Hepatocyte (in vitro differentiated cells): Measurements from ENCODE around the gene NBAS. TPM values are rescaled to one million over a fixed set of nuclear protein-coding genes. Genes with fewer than 3 reads are reported as not detected.

Experiments
- DNase-seq: peaks from one replicate; pipeline ENCODE4 v3.0.0-alpha.2; 2016; ENCODE audit warnings: low spot score
- H2AFZ ChIP-seq: fragments of 200-600 bp; sonication (generic); 2 replicates; pipeline ENCODE4 v1.6.0; 2016; ENCODE audit warnings: antibody characterized with exemption, mild to moderate bottlenecking
- H3K27ac ChIP-seq: fragments of 200-600 bp; sonication (generic); 2 replicates; pipeline ENCODE4 v1.5.1; 2016; ENCODE audit warnings: mild to moderate bottlenecking
- H3K27me3 ChIP-seq: fragments of 200-600 bp; sonication (generic); 2 replicates; pipeline ENCODE4 v1.6.1; 2016
- H3K36me3 ChIP-seq: fragments of 200-600 bp; sonication (generic); replicated peaks from 2 replicates; pipeline ENCODE4 v1.5.1; 2016; ENCODE audit warnings: low read depth; ENCODE audit not compliant: insufficient read depth
- H3K4me1 ChIP-seq: fragments of 200-600 bp; sonication (generic); 2 replicates; pipeline ENCODE4 v1.5.1; 2016; ENCODE audit warnings: mild to moderate bottlenecking, moderate library complexity; ENCODE audit not compliant: insufficient read depth
- H3K4me2 ChIP-seq: fragments of 200-600 bp; sonication (generic); 2 replicates; pipeline ENCODE4 v1.6.0; 2016
- H3K4me3 ChIP-seq: fragments of 200-600 bp; sonication (generic); 2 replicates; pipeline ENCODE4 v1.5.1; 2016; ENCODE audit warnings: mild to moderate bottlenecking
- H3K79me2 ChIP-seq: fragments of 200-600 bp; sonication (generic); 2 replicates; pipeline ENCODE4 v1.6.0; 2017; ENCODE audit warnings: mild to moderate bottlenecking
- H3K9me2 ChIP-seq: fragments of 200-600 bp; sonication (generic); replicated peaks from 2 replicates; pipeline ENCODE4 v1.6.0; 2017; ENCODE audit warnings: mild to moderate bottlenecking; ENCODE audit not compliant: insufficient read depth
- H3K9me3 ChIP-seq: fragments of 200-600 bp; sonication (generic); 2 replicates; pipeline ENCODE4 v1.5.1; 2016; ENCODE audit warnings: low read depth, mild to moderate bottlenecking
- H4K20me1 ChIP-seq: fragments of 200-600 bp; sonication (generic); 2 replicates; pipeline ENCODE4 v1.6.0; 2016; ENCODE audit warnings: mild to moderate bottlenecking; ENCODE audit not compliant: insufficient read depth, poor library complexity, severe bottlenecking
- EZH2 ChIP-seq: fragments of 200-600 bp; sonication (generic); IDR thresholded peaks from 2 replicates; pipeline ENCODE4 v1.6.1; 2016; ENCODE audit warnings: antibody characterized with exemption, mild to moderate bottlenecking, borderline replicate concordance
- EZH2phosphoT487 ChIP-seq: fragments of 200-600 bp; sonication (generic); IDR thresholded peaks from one replicate; pipeline ENCODE4 v1.6.1; 2018; ENCODE audit warnings: antibody characterized with exemption, mild to moderate bottlenecking, low read depth, moderate library complexity; ENCODE audit not compliant: unreplicated experiment, severe bottlenecking
- WGBS: methylation state at CpG from one replicate; pipeline ENCODE4 v1.1.6; 2016; ENCODE audit warnings: low lambda C conversion rate; ENCODE audit errors: missing lambda C conversion rate; 5-methylcytosine and 5-hydroxymethylcytosine counted together
- polyA plus RNA-seq: library from polyadenylated mRNA; unstranded; fragments of >200 nt; fragmentation: Nextera tagmentation; extraction: Ambion mirVana; gene quantifications from 2 replicates; pipeline ENCODE4 v1.2.1, GENCODE V29; 2016
- total RNA-seq: library from RNA; depleted of rRNA; stranded (reverse); fragments of >200 nt; gene quantifications from 2 replicates; pipeline ENCODE4 v1.2.3, GENCODE V29; 2014
- TF ChIP-seq, protein P1 (sequence below): fragments of 200-600 bp; sonication (generic); IDR thresholded peaks from 2 replicates; pipeline ENCODE4 v1.5.1; 2016; ENCODE audit warnings: antibody characterized with exemption, mild to moderate bottlenecking; ENCODE audit not compliant: poor library complexity

The NBAS gene
- total and polyA plus RNA-seq, 2 experiments from 2014 or later = 20.8 to 47.2 TPM

DNA sequence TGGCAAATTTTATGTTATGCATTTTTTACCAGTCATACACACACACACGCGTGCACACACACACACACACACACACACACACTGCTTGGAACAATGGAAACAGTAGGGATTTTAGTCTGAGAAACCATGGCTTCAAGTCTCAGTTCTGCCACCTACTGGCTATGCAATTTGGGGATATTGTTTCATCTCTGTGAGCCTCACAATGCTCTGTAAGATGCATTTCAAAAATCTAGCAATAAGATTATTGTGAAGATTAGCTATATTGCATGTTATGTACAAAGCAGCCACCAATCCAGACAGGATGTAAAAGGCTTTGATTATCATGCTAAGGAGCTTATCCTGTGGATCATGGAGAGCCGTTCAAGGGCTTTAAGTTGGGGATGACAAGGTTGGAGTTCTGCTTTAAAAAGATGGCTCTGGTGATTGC is 401.4 kb downstream of the NBAS start:
- Histone ChIP-seq H3K27me3 (no peaks in the 10 kb centered on the region), H3K9me2 (no peaks in the 10 kb centered on the region), H4K20me1 (no peaks in the 10 kb centered on the region), H3K4me2 (no peak overlapping the region), H2AFZ (no peak overlapping the region), H3K4me3 (no peak overlapping the region), H3K4me1 (no peaks in the 10 kb centered on the region), H3K27ac (no peak overlapping the region), H3K36me3 (no peaks in the 10 kb centered on the region), H3K79me2 (no peaks in the 10 kb centered on the region), H3K9me3 (no peaks in the 10 kb centered on the region)
- no peak for TF ChIP-seq EZH2phosphoT487
- TF ChIP-seq, protein P1, sequence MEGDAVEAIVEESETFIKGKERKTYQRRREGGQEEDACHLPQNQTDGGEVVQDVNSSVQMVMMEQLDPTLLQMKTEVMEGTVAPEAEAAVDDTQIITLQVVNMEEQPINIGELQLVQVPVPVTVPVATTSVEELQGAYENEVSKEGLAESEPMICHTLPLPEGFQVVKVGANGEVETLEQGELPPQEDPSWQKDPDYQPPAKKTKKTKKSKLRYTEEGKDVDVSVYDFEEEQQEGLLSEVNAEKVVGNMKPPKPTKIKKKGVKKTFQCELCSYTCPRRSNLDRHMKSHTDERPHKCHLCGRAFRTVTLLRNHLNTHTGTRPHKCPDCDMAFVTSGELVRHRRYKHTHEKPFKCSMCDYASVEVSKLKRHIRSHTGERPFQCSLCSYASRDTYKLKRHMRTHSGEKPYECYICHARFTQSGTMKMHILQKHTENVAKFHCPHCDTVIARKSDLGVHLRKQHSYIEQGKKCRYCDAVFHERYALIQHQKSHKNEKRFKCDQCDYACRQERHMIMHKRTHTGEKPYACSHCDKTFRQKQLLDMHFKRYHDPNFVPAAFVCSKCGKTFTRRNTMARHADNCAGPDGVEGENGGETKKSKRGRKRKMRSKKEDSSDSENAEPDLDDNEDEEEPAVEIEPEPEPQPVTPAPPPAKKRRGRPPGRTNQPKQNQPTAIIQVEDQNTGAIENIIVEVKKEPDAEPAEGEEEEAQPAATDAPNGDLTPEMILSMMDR = peak; percentile 55
- DNase-seq = peak; percentile 44
- 34% methylated on average over 3 of the region's 3 CpGs for WGBS

- H3K4me3 ChIP-seq = no peak overlapping the region
- no peak overlapping the region for H2AFZ ChIP-seq
- no peaks in the 10 kb centered on the region for H3K4me1 ChIP-seq
- WGBS = 85% methylated on average over 5 of the region's 5 CpGs
- H3K79me2 ChIP-seq = no peaks in the 10 kb centered on the region
- no peaks in the 10 kb centered on the region for H4K20me1 ChIP-seq
- H3K27ac ChIP-seq = no peak overlapping the region
- H3K27me3 ChIP-seq = no peaks in the 10 kb centered on the region
- H3K9me3 ChIP-seq = no peaks in the 10 kb centered on the region
- no peaks in the 10 kb centered on the region for H3K9me2 ChIP-seq
- H3K4me2 ChIP-seq = no peak overlapping the region
- TF ChIP-seq, protein P1 = no peak
- TF ChIP-seq EZH2 = no peak
- TF ChIP-seq EZH2phosphoT487 = no peak
- DNase-seq = no peak
- no peaks in the 10 kb centered on the region for H3K36me3 ChIP-seq
Observed at GRCh38 chr2:15159206-15159605, 401.9 kb downstream of the NBAS start.

DNA sequence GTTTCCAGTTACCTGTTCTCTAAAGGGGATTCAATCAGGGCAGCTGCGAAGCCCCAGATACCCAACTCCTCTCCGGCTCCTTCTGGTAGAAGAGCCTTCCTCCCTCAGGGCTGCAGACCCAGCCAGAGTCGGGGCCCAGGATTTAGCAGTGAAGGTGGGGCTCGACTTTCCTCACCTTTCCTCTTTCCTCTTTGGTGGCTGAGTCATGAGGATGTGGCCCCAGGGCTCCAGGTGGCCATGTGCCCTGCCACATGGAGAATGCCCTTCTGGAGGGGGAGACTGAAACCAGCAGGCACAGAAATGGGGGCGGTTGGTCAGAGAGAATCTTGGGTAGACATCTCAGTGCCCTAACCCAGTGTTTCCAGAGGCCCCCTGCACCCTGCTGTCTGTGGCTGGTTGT is 402.6 kb downstream of the NBAS start:
- Histone ChIP-seq H3K9me3 (no peaks in the 10 kb centered on the region), H3K4me3 (no peak overlapping the region), H3K27ac (no peak overlapping the region), H3K79me2 (no peaks in the 10 kb centered on the region), H4K20me1 (no peaks in the 10 kb centered on the region), H3K9me2 (no peaks in the 10 kb centered on the region), H3K36me3 (no peaks in the 10 kb centered on the region), H3K4me2 (no peak overlapping the region), H3K27me3 (no peaks in the 10 kb centered on the region), H3K4me1 (no peaks in the 10 kb centered on the region), H2AFZ (no peak overlapping the region)
- DNase-seq = no peak
- TF ChIP-seq EZH2 (no peak), EZH2phosphoT487 (no peak)
- TF ChIP-seq, protein P1 = no peak
- WGBS = 86% methylated on average over 5 of the region's 5 CpGs

GRCh38 chr2:15158100-15158499 is 403.0 kb downstream of the NBAS start:
- no peak overlapping the region for H2AFZ ChIP-seq
- no peaks in the 10 kb centered on the region for H3K9me3 ChIP-seq
- no peaks in the 10 kb centered on the region for H3K9me2 ChIP-seq
- H3K27ac ChIP-seq = no peak overlapping the region
- no peak overlapping the region for H3K4me2 ChIP-seq
- no peaks in the 10 kb centered on the region for H3K36me3 ChIP-seq
- no peak for DNase-seq
- no peaks in the 10 kb centered on the region for H4K20me1 ChIP-seq
- H3K79me2 ChIP-seq = no peaks in the 10 kb centered on the region
- no peaks in the 10 kb centered on the region for H3K4me1 ChIP-seq
- H3K4me3 ChIP-seq = no peak overlapping the region
- WGBS = 54% methylated on average over 4 of the region's 4 CpGs
- TF ChIP-seq, protein P1 = no peak
- TF ChIP-seq EZH2 (no peak), EZH2phosphoT487 (no peak)
- H3K27me3 ChIP-seq = no peaks in the 10 kb centered on the region
